Activated naive CD8-positive, alpha-beta T cell treated with anti-CD3 and anti-CD28 coated beads, Interleukin-2, amount 10 ng/mL, durations not matched to agents 7 days and 5 days (primary cell): ENCODE results near the gene GLIS2. TPM values are rescaled to one million over a fixed set of nuclear protein-coding genes. Genes with fewer than 3 reads are reported as not detected.

ENCODE experiments used
- ATAC-seq: fragments of 150-1000 bp; cut with Tn5 transposase; one replicate; pipeline ENCODE4 v1.10.0; 2021; ENCODE audit warnings: low read depth, moderate library complexity
- POLR2A ChIA-PET: fragments of 350-600 bp; sonication (Branson Sonifier 250); formaldehyde crosslinking; loops from one replicate; lab custom pipeline; 2021; ENCODE audit warnings: antibody characterized with exemption; lab: Charles Lee
- DNase-seq: peaks from one replicate; pipeline ENCODE4 v3.0.0; 2021
- H3K27ac Mint-ChIP-seq: one replicate; pipeline ENCODE4 v1.8.0; 2022; ENCODE audit warnings: mild to moderate bottlenecking, mixed read lengths
- H3K27me3 Mint-ChIP-seq: one replicate; pipeline ENCODE4 v1.8.0; 2022; ENCODE audit warnings: mild to moderate bottlenecking, moderate library complexity, mixed read lengths
- H3K36me3 Mint-ChIP-seq: one replicate; pipeline ENCODE4 v1.8.0; 2021; ENCODE audit warnings: mild to moderate bottlenecking, mixed read lengths
- H3K4me1 Mint-ChIP-seq: one replicate; pipeline ENCODE4 v1.8.0; 2021; ENCODE audit warnings: mixed read lengths
- H3K4me3 Mint-ChIP-seq: one replicate; pipeline ENCODE4 v1.8.0; 2022; ENCODE audit warnings: mild to moderate bottlenecking, moderate library complexity, mixed read lengths
- H3K9me3 Mint-ChIP-seq: one replicate; pipeline ENCODE4 v1.8.0; 2021; ENCODE audit warnings: mixed read lengths
- total RNA-seq, 2 experiments: library from RNA; stranded (reverse); gene quantifications; one replicate each; pipeline ENCODE4 v1.2.3, GENCODE V29; 2021

GLIS2 gene
- total RNA-seq, 2 experiments from 2014 or later: 0.14 TPM

DNA sequence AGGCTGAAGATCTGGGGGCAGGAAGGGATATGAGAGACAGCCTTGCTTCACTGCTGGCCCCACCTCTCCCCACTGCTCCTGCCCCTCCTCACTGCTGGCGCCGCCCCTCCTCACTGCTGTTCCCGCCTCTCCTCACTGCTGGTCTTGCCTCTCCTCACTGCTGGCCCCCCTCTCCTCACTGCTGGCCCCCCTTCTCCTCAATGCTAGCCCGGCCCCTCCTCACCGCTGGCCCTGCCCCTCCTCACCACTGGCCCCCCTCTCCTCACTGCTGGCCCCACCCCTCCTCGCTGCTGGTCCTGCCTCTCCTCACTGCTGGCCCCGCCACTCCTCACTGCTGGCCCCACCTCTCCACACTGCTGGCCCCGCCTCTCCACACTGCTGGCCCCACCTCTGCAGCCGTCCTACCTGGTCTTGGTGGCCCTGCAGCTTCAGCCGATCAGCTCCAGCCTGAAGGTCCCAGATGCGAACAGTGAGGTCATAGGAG is 44.7 kb downstream of the GLIS2 start:
- Mint-ChIP-seq H3K4me1 (no peaks in the 10 kb centered on the region), H3K9me3 (no peaks in the 10 kb centered on the region), H3K36me3 (peaks cover 10% of the 10 kb centered on the region), H3K27me3 (no peaks in the 10 kb centered on the region), H3K27ac (no peak overlapping the region), H3K4me3 (no peak overlapping the region)
- ATAC-seq (peak; percentile 21), DNase-seq (no peak)
- POLR2A ChIA-PET: no interaction called here

DNA sequence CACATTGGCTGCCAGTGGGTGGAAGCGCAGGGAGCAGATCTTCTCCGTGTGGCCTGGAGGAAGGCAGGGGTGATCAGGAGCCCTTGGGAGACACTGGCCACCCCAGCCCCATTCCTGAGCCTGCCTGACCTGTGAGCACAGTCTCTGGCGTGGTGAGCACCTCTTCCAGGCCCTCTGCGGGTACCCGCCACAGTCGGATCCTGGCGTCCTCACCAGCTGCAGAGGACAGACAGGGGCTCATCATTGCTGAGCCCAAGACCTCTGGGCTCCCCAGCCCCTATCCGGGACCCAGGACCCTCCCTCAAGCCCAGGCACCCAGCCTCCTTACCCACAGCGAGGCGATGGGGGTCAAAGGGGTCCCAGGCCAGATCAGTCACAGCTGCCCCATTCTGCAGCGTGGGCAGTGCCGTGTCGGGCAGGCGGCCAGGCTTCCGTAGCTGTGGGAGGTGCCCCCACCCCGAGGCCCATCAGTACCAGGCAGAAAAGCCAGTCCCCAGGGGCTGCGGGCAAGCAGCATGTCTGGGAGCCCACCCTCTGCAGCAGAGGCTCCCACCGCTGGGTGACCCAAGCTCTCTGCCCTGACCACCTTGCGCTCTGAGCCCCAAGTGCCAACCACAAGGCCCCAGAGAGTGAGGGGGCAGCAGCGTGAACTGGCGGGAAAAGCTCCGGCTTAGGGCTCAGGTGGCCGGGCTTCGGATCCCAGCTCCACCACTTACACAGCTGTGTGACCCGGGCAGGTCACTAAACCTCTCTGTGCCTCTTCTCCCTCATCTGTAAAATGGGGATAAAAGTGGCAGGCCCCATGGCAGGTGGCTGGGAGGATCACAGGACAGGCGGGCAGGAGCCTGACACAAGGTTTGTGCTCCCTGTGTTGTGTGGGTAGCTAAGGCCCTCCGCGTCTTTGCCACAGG is 45.4 kb downstream of the GLIS2 start:
- no peaks in the 10 kb centered on the region for H3K9me3 Mint-ChIP-seq
- H3K27me3 Mint-ChIP-seq: no peaks in the 10 kb centered on the region
- DNase-seq: no peak
- no peak for ATAC-seq
- peaks cover 10% of the 10 kb centered on the region for H3K36me3 Mint-ChIP-seq
- no peak overlapping the region for H3K27ac Mint-ChIP-seq
- no peak overlapping the region for H3K4me3 Mint-ChIP-seq
- H3K4me1 Mint-ChIP-seq: no peaks in the 10 kb centered on the region
- POLR2A ChIA-PET: no interaction called here

DNA sequence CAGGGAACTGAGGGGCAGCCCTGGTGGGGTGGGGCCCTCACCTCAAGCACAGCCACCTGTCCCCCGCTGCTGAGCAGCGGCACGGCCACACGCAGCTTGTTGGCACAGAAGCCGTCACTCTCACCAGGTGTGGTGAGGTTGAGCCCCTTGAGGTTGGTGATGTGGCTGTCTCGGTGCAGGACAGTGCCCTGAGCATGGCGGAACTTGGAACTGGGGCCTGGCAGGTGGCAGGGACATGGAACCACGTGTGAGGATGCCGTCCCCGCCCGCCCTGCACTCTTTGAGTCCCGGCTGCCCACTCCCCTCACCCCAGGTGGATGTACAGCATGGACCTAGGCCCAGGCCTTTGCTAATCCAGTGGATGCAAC is 46.1 kb downstream of the GLIS2 start:
- Mint-ChIP-seq H3K9me3 (no peaks in the 10 kb centered on the region), H3K27ac (no peak overlapping the region), H3K27me3 (no peaks in the 10 kb centered on the region), H3K4me3 (no peak overlapping the region), H3K4me1 (no peaks in the 10 kb centered on the region), H3K36me3 (peaks cover 10% of the 10 kb centered on the region)
- ATAC-seq: no peak
- DNase-seq: no peak
- POLR2A ChIA-PET: no interaction called here

DNA sequence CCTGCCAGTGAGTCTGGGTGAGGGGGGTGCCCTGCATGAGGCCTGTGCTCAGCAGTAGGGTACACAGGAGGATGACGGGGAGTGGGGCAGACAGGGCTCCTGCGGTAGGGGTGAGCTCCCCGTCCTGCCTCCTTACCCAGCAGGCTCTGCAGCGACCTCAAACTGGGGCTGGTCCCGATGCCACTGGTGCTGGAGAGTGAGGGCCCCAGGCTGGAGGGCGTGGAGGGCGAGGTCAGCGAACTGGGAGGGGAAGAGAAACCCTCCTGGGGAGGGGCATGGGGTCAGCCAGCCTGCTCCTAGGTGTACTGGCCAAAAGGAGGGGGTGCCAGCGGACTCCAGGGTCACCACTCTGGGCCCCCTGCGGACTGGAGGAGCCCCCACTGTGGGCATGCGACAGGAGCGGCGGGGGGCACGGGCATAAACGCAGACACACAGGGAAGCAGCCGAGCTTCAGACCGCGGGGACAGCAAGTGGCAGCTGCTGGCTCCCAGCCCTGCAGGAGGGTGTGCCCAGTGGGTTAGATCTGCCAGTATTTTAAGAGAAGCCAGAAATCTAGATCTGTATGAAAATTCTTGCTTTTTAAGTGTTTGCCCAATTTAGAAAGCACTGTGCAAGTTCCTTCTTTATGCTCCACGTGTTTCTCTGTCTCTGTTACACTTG is 46.7 kb downstream of the GLIS2 start:
- POLR2A ChIA-PET: no interaction called here

DNA sequence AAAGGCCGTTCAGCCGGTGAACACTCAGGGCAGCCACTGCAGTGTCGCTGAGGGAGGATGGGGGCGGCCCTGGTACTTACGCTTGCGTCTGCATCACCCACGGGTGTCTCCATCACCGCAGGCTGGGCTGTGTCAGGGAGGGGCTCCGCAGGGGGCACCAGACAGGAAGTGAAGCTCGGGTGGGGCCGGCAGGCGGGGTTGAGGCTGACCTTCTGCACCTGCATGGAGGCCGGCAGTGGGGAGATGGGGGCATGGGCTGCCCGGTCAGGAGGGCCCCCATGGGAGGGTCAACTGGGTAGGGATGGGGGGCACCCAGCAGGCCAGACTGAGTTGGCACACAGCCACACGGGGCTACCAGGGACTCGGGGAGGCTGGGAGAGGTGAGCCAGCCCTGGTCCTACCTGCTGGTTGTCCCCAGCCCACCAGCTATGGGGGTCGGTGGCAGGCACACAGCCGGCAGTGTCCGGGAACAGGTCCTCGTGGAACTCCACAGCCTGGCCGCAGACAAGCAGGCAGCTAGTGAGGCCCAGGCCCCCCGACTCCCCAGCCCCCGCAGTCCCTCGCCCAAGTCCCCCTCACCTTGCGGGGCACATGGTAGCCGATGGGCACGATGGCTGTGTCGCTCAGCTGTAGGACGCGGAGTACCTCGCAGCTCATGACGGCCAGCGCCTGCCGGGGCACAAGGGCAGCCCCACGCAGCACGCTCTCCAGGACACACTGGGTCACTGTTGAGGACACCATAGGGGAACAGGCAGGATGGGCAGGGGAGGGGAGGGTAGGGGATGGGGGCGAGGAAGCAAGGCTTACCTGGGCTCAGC is 48.5 kb downstream of the GLIS2 start:
- Mint-ChIP-seq H3K27me3 (no peaks in the 10 kb centered on the region), H3K36me3 (peaks cover 8% of the 10 kb centered on the region), H3K4me1 (no peaks in the 10 kb centered on the region), H3K9me3 (no peaks in the 10 kb centered on the region), H3K27ac (no peak overlapping the region), H3K4me3 (no peak overlapping the region)
- POLR2A ChIA-PET: no interaction called here
- ATAC-seq (no peak), DNase-seq (no peak)

More for the DNA sequence above, 46.7 kb downstream of the GLIS2 start:
- peaks cover 11% of the 10 kb centered on the region for H3K36me3 Mint-ChIP-seq
- H3K4me3 Mint-ChIP-seq: no peak overlapping the region
- H3K27ac Mint-ChIP-seq: no peak overlapping the region
- H3K9me3 Mint-ChIP-seq: no peaks in the 10 kb centered on the region
- H3K4me1 Mint-ChIP-seq: no peaks in the 10 kb centered on the region
- H3K27me3 Mint-ChIP-seq: no peaks in the 10 kb centered on the region
- no peak for ATAC-seq
- no peak for DNase-seq

DNA sequence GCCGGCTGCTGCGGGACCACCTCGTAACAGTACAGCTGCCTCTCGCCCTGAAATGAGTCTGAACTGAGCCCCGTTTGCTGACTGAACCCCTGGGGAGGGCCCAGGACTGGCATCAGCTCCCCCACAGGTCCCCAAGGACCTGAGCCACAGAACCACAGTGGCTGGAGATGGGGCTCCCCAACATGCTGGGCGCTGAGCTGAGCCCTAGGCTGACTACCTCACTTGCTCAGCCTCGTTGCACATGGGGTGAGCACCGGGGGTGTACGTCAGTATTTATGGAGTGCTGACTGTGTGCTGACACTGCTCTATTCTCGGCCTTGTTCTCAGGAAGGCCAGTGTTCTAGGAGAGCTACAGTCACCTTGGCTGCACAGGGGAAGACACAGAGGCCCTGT is 49.1 kb downstream of the GLIS2 start:
- H3K36me3 Mint-ChIP-seq: peaks cover 8% of the 10 kb centered on the region
- DNase-seq (no peak), ATAC-seq (no peak)
- H3K4me1 Mint-ChIP-seq: no peaks in the 10 kb centered on the region
- H3K27me3 Mint-ChIP-seq: no peaks in the 10 kb centered on the region
- H3K4me3 Mint-ChIP-seq: no peak overlapping the region
- H3K9me3 Mint-ChIP-seq: no peaks in the 10 kb centered on the region
- POLR2A ChIA-PET: no interaction called here
- H3K27ac Mint-ChIP-seq: no peak overlapping the region

DNA sequence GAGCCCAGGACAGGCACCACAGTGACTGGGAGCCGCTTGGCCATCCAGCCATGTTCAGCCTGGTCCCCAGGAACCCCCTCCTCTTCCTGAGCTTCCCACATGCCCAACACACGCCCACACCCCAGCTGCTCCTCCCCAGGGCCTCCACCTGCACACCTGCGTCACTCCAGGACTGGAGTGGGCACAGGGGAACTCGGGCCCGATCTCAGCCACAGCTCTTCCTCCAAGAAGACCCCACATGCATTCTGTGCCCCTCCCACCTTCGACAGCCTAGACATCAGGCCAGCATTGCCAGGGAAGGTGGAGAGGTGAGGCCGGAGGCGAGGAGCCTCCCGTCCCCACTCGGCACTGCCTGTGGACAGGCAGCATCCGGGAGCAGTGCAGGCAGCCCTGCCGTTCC is 49.7 kb downstream of the GLIS2 start:
- Mint-ChIP-seq H3K9me3 (no peaks in the 10 kb centered on the region), H3K27ac (no peak overlapping the region), H3K4me1 (no peaks in the 10 kb centered on the region), H3K36me3 (peaks cover 8% of the 10 kb centered on the region), H3K27me3 (no peaks in the 10 kb centered on the region), H3K4me3 (no peak overlapping the region)
- POLR2A ChIA-PET: no interaction called here
- no peak for DNase-seq
- ATAC-seq: no peak

DNA sequence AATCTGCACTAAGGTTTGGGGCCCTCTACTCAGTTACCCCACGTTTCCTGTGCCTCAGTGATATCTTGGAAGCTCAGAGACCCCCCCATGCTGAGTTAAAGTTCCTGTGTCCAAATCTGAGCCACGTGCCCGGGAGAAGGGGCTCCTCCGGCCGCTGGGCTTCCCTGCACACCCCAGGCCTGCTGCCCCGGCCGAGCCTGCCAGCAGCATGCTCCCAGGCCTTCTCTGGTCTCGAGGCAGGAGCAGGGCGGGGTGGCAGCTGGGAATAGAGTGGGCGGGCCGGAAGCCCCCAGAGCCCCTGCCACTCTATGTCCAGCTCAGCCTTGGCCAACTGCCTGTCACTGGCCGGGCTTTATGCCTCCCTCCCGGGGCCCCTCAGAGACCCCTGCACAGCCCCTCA is 50.1 kb downstream of the GLIS2 start:
- Mint-ChIP-seq H3K27ac (no peak overlapping the region), H3K27me3 (no peaks in the 10 kb centered on the region), H3K4me3 (no peak overlapping the region), H3K4me1 (no peaks in the 10 kb centered on the region), H3K9me3 (no peaks in the 10 kb centered on the region), H3K36me3 (peaks cover 8% of the 10 kb centered on the region)
- POLR2A ChIA-PET: interaction anchor here (0.5 kb wide), 1 partner anchor 76 kb away, joined by 4 read pairs; no protein-coding TSS in a partner anchor
- no peak for DNase-seq
- no peak for ATAC-seq

DNA sequence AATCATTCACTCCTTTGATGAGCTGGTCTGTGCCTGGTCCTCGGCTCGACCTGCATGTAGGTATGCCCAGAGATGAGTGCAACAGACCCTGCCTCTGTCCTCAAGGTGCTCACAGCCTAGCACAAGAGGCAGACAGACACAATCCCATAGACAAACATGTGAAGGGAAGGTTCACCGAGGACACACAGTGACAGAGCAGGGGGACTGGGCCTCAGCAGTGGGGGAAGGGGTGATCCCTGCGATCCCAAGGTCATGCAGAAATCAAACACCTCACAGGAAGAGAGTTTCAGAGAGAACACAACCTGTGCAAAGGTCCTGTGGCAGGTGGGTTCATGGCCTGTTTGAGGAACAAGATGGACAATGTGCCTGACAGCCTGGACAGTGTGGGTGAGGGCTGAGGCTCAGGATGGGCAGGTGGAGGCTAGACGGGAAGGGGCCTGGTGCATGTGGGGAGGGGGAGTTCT is 51.6 kb downstream of the GLIS2 start:
- Mint-ChIP-seq H3K9me3 (no peaks in the 10 kb centered on the region), H3K4me1 (peaks cover 2% of the 10 kb centered on the region), H3K4me3 (no peak overlapping the region), H3K27ac (no peak overlapping the region), H3K27me3 (no peaks in the 10 kb centered on the region), H3K36me3 (peaks cover 8% of the 10 kb centered on the region)
- POLR2A ChIA-PET: no interaction called here
- DNase-seq (no peak), ATAC-seq (no peak)

DNA sequence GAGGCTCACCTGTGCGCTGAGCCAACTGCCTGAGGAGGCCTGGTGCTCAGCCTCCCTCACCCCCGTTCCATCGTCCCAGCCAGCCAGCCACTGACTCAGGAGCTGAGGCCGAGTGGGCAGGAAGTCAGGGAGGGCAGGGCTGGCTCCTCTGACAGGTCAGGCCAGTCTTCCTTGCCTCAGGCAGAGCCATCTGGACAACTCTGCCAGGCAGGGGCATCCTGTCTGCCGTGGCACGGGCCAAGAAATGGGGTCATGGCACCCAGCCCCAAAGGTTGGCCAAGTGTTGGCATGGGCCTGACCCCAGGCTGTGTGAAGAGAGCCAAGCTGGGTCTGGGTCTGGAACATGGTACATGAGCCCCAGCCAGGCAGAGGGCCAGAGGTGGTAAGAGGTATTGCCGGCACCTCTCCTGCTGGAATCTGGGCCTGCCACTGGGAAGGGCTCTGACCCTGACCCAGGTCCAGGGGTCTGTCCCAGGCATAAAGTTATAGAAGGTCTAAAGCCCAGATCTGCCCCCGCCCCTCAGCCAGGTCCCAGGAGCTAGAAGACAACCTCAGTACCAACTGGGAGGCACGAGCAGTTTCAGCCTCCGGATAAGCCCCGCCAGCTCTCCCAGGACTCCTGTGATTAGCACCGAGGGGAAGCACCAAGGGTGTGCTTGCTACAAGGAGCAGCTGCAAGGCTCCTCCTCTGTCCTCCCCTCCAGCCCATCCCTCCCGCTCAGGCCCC is 53.3 kb downstream of the GLIS2 start:
- Mint-ChIP-seq H3K9me3 (no peaks in the 10 kb centered on the region), H3K4me3 (no peak overlapping the region), H3K27me3 (no peaks in the 10 kb centered on the region), H3K4me1 (peaks cover 2% of the 10 kb centered on the region), H3K36me3 (peaks cover 1% of the 10 kb centered on the region), H3K27ac (no peak overlapping the region)
- no peak for ATAC-seq
- POLR2A ChIA-PET: interaction anchor here (1.3 kb wide), 1 partner anchor 17 kb away, joined by 3 read pairs; no protein-coding TSS in a partner anchor
- no peak for DNase-seq

DNA sequence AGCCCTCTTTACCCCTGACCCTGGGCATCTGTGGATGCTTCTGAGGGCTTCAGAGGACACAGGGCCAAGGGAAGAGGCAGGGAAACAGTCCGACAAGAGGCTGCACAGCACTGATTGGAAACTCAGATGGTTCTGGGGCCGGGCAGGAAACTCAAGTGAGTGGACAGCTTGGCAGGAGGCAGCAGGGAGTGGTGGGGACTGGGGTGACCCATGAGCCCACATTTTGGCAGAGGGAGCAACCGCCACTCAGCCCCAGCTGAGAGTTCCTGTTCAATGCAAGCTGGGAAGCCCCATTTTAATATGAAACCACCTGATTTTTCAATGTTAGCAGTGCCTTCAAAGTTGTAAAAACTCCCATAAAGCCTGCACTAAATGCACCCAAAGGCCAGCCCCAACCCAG is 54.3 kb downstream of the GLIS2 start:
- DNase-seq: no peak
- ATAC-seq: no peak
- Mint-ChIP-seq H3K4me1 (peaks cover 2% of the 10 kb centered on the region), H3K36me3 (peaks cover 1% of the 10 kb centered on the region), H3K27me3 (no peaks in the 10 kb centered on the region), H3K9me3 (no peaks in the 10 kb centered on the region), H3K4me3 (no peak overlapping the region), H3K27ac (no peak overlapping the region)
- POLR2A ChIA-PET: interaction anchor here (0.7 to 1.3 kb wide), 2 partner anchors 16 to 17 kb away, joined by 3 read pairs; no protein-coding TSS in a partner anchor

DNA sequence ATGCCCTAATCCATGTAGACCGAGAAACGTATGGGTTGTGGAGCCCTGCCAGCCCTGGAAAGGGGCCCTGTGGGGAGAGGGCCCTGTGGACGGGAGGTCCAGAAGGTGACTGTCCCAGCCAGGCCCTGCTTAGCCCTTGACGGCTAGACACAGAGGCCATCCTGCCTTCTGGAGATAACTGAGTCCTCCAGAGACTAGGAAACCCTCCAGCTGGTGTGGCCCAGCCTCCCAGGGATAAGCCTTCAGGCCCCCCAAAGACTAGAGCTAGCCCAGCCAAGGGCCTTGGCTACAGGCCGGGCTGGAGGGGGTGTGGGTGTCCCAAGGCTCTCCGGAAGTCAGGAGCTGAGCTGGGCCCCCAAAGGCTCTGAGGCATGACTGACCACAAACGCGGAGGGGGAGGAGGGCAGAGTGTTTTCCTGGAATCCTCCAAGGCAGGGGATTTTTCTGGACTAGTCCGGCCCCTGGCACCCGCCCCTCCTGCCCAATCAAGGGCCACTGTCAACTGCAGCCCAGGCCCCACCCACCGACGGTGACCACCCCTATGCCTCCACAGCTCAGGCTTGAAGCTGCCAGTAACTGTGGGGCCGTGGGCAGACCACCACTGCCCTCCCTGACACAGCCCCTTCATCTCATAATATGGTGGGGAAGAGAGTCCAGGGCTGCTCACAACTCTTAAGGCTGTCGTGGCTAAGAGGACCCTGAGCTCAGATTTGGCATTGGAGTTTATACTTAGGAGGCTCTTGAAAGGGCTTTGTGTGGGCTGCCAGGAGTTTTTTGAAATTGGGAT is 54.9 kb downstream of the GLIS2 start:
- DNase-seq (no peak), ATAC-seq (no peak)
- POLR2A ChIA-PET: interaction anchor here (0.6 to 0.7 kb wide), 2 partner anchors 18 to 98 kb away, joined by 3 read pairs; partner anchors contain the start of gene TFAP4
- H3K9me3 Mint-ChIP-seq: no peaks in the 10 kb centered on the region
- peaks cover 1% of the 10 kb centered on the region for H3K36me3 Mint-ChIP-seq
- H3K27ac Mint-ChIP-seq: no peak overlapping the region
- H3K4me1 Mint-ChIP-seq: peaks cover 2% of the 10 kb centered on the region
- no peaks in the 10 kb centered on the region for H3K27me3 Mint-ChIP-seq
- no peak overlapping the region for H3K4me3 Mint-ChIP-seq
